Motor neuron (in vitro differentiated cells): ENCODE measurements around the gene LAMB4. TPM values are rescaled to one million over a fixed set of nuclear protein-coding genes. Genes with fewer than 3 reads are reported as not detected.

Experiments
- ATAC-seq, 8 experiments: fragments of 200-7000 bp; cut with Tn5 transposase; replicated peaks in 6 of 8; 2 replicates each; pipeline ENCODE4 v1.8.0; 2021; ENCODE audit warnings: mild to moderate bottlenecking in 8 of 8, moderate library complexity in 8 of 8
- H3K27ac ChIP-seq, 2 donors: fragments of 250-450 bp; sonication (Bioruptor Pico); 2 replicates each; pipeline ENCODE4 v1.9.0; 2021; ENCODE audit warnings: antibody characterized with exemption in 2 of 2, mild to moderate bottlenecking in 2 of 2, moderate library complexity in 1 of 2
- H3K4me1 ChIP-seq, 2 donors: fragments of 250-450 bp; sonication (Bioruptor Pico); replicated peaks in 1 of 2; 2 replicates each; pipeline ENCODE4 v1.6.1; 2021; ENCODE audit warnings: antibody characterized with exemption in 2 of 2, mild to moderate bottlenecking in 2 of 2, moderate library complexity in 1 of 2
- H3K4me3 ChIP-seq, 5 donors: fragments of 250-450 bp; sonication (Bioruptor Pico); 2 replicates each; pipeline ENCODE4 v1.9.0; 2021; ENCODE audit warnings: antibody characterized with exemption in 5 of 5, mild to moderate bottlenecking in 5 of 5, moderate library complexity in 4 of 5
- WGBS, 10 experiments: fragments of 450-650 bp; shearing (Covaris generic); methylation state at CpG; one replicate each; pipeline ENCODE4 v1.0.0; 2022; 5-methylcytosine and 5-hydroxymethylcytosine counted together
- in situ Hi-C, 9 experiments: fragments of 400-800 bp; cut with MboI; loops; one replicate each; pipeline ENCODE4 v1.15.0; 2021; ENCODE audit warnings: low sequenced_read_pairs in 9 of 9, low pct_unique_long_range_greater_than_20kb in 2 of 9; ENCODE audit not compliant: unreplicated experiment in 9 of 9
- total RNA-seq, 8 experiments: library from RNA; unstranded; fragments of 300-600 nt; gene quantifications; 2 replicates each; pipeline versions ENCODE4 v1.2.3 to v1.2.4, GENCODE V29; 2022

LAMB4 gene
- total RNA-seq, 8 experiments from 2014 or later, result 0.07 to 1.2 (median 0.56) TPM

DNA sequence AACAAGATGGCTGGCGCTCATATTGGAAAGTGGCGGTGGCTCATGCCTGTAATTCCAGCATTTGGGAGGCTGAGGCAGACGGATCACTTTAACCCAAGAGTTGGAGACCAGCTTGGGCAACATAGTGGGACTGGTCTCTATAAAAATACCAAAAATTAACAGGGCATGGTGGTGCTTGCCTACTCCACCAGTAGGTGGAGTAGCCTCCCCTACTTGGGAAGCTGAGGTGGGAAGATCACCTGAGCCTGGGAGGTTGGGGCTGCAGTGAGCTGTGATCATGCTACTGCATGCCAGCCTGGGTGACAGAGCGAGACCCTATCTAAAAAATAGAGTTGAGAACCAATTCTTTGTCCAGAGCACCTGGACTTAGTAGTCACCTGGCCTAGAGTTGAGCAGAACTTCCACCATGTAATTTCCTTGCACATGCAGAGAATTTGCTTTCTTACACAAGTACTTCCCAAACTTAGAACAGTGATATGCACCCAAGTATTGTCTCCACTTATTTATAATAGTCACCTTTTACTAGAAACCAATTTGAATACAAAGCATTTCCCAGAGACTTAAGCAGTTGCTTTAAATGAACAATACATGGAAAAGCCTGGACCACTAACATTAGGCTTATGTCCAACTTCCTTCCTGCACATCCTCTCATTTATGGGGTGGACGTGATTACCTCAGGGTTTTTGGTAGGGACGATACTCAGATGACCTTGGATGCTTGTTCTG is 15.9 kb downstream of the LAMB4 start:
- WGBS, 10 experiments, result 20 to 100% (median 90%) methylated on average over 1 to 6 of the region's 6 CpGs; no CpG with 5 or more reads in 2 of the 10 experiments
- H3K4me3 ChIP-seq, result no peak overlapping the region
- peak in 3 of 8 experiments; percentile 53 to 82 (median 60) for ATAC-seq
- no peaks in the 10 kb centered on the region for H3K4me1 ChIP-seq
- in situ Hi-C loops, result no loop called here
- H3K27ac ChIP-seq, result no peak overlapping the region

DNA sequence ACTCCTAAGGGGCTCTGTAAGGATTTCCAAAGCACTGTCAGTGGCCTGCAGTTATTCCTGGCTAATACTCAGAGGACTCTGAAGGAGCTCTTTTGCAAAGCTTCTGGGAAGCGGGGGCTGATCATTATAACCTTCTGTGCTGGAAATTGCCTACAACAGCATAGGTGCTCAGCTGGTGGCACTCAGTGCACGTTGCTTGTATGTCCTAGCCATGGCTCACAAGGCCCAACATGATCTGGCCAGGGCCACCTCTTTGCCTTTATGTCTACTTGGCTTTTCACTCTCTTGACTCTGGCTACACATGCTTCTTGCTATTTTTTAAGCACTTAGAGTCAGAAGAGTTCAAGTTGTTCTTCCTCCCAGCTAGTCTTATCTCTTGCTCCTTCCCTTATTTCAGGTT is 17.5 kb downstream of the LAMB4 start:
- in situ Hi-C loops, result no loop called here
- Histone ChIP-seq H3K4me1 (no peaks in the 10 kb centered on the region), H3K4me3 (no peak overlapping the region), H3K27ac (no peak overlapping the region)
- ATAC-seq, result no peak
- 60 to 100% (median 79%) methylated on average over 1 to 2 of the region's 2 CpGs; no CpG with 5 or more reads in 4 of the 10 experiments for WGBS, 10 experiments

DNA sequence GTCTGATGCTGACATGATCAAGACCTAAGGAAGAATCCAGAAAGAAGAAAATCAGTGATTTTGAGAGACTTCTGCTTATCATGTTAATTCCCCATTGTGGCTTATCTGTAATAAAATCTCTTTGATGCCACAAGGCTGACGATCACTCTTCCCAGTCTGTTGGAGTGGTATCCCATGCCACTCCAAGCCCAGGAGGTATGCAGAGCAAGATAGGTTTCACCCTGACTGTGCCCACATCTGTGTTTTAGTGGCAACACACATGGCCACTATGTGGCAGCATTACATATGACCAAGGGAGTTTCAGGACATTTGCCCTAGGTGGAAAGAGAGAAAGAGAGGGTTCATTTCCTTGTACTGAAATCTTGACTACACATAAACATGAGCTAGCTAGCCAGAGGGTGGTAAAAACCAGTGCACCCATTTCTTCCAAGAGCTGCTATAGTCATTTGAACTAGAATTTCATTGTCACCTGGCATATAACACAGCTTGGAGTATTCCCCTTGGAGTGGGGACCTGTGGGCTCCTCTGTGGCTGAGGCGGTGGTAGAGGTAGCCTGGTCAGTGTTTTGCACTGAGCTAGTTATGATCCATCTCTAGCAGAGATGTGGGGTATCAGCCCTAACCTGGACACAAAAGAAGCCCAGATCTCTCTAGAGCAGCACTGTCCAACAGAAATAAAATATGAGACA is 20.8 kb downstream of the LAMB4 start:
- WGBS, 10 experiments, result 33 to 100% (median 60%) methylated on average over 1 to 2 of the region's 2 CpGs; no CpG with 5 or more reads in 1 of the 10 experiments
- Histone ChIP-seq H3K27ac (no peak overlapping the region), H3K4me3 (no peak overlapping the region), H3K4me1 (no peaks in the 10 kb centered on the region)
- ATAC-seq, result peak in 5 of 8 experiments; percentile 36 to 61 (median 49)
- in situ Hi-C loops, result no loop called here

GRCh38 chr7:108108131-108108530 is 22.0 kb downstream of the LAMB4 start:
- Histone ChIP-seq H3K4me3 (no peak overlapping the region), H3K4me1 (no peaks in the 10 kb centered on the region), H3K27ac (no peak overlapping the region)
- in situ Hi-C loops, result no loop called here
- ATAC-seq, result no peak

GRCh38 chr7:108104324-108104723 is 25.8 kb downstream of the LAMB4 start:
- in situ Hi-C loops, result no loop called here
- Histone ChIP-seq H3K4me1 (no peaks in the 10 kb centered on the region), H3K4me3 (no peak overlapping the region), H3K27ac (no peak overlapping the region)
- no peak for ATAC-seq
- WGBS, 10 experiments, result 20 to 100% (median 85%) methylated on average over 1 to 7 of the region's 7 CpGs

DNA sequence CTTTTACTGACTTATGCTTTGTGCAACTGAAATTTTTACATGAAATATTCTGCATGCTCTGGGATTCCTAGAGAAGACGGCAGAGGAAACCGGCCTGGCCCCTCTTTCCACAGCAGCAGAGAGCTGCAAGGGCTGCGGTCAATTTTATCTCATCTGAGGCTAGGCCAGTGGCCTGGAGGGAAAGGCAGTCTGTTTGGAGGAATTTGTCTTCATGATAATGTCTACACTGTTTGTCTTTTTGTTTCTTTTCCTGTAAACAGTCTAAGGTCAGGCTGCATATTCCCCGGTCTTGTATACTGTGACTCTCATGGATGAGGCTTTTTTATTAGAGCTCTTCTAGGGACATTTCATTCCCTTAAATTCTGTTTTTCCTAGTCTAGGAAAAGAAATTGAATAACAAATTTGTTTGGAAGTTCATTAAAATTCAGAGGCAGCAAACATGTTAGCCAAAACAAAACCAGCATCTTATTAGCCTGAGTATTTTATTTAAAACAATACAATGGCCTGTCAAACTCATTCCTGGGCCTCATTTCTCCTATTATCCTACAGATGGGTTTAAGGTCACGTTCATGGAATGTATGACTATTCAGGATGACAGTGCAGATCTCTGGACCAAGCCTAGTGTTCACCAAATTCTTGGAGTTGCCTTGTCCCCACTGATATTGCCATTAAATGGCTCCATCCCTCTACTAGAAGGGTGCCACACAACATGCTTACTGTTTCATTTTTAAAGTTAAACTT is 26.4 kb downstream of the LAMB4 start:
- in situ Hi-C loops, result no loop called here
- 29 to 100% (median 81%) methylated on average over 3 to 5 of the region's 5 CpGs; no CpG with 5 or more reads in 1 of the 10 experiments for WGBS, 10 experiments
- no peak overlapping the region for H3K4me3 ChIP-seq
- H3K4me1 ChIP-seq, result no peaks in the 10 kb centered on the region
- H3K27ac ChIP-seq, result no peak overlapping the region
- ATAC-seq, result peak in 3 of 8 experiments; percentile 20 to 52 (median 21)

GRCh38 chr7:108102671-108103312 is 27.4 kb downstream of the LAMB4 start:
- in situ Hi-C loops, result no loop called here
- Histone ChIP-seq H3K4me1 (no peaks in the 10 kb centered on the region), H3K4me3 (no peak overlapping the region), H3K27ac (no peak overlapping the region)
- WGBS, 10 experiments, result 80 to 98% (median 89%) methylated on average over 1 to 8 of the region's 20 CpGs
- ATAC-seq, result no peak

GRCh38 chr7:108101759-108102158 is 28.4 kb downstream of the LAMB4 start:
- Histone ChIP-seq H3K4me3 (no peak overlapping the region), H3K27ac (no peak overlapping the region), H3K4me1 (no peaks in the 10 kb centered on the region)
- WGBS, 10 experiments, result 63 to 100% (median 89%) methylated on average over 1 to 3 of the region's 3 CpGs; no CpG with 5 or more reads in 1 of the 10 experiments
- in situ Hi-C loops, result no loop called here
- ATAC-seq, result no peak

DNA sequence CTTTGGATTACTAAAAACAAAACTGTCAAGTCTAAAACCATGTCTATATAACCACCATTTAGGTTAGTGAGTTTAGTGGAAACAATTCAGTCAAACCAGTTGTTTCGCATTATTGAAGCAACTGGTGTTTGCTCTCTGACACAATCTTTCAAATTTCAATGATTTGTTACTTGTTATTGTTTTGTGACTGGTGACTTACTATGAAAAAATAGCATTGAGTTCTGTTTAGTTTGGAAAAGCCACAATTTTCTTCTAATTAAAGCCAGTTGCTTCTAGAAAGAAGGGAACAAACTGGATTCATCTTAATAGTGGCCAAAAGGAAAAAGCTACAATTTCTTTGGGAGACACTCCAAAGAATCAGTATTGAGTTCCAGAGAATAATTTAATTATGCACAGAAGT is 30.4 kb downstream of the LAMB4 start:
- WGBS, 10 experiments, result 0 to 100% (median 96%) methylated on average over 1 of the region's 1 CpG; no CpG with 5 or more reads in 2 of the 10 experiments
- in situ Hi-C loops, result no loop called here
- ATAC-seq, result no peak

GRCh38 chr7:108097703-108098102 is 32.5 kb downstream of the LAMB4 start:
- Histone ChIP-seq H3K4me1 (peaks cover 22 to 23% of the 10 kb centered on the region in 2 donors), H3K27ac (no peak overlapping the region), H3K4me3 (no peak overlapping the region)
- in situ Hi-C loops, result no loop called here
- ATAC-seq, result no peak
- 82 to 100% (median 95%) methylated on average over 3 to 7 of the region's 7 CpGs; no CpG with 5 or more reads in 3 of the 10 experiments for WGBS, 10 experiments

More for the DNA sequence above, 30.4 kb downstream of the LAMB4 start:
- Histone ChIP-seq H3K27ac (no peak overlapping the region), H3K4me3 (no peak overlapping the region), H3K4me1 (peaks cover 14 to 16% of the 10 kb centered on the region in 2 donors)

- H3K4me3 ChIP-seq, result no peak overlapping the region
- WGBS, 10 experiments, result 62 to 100% (median 93%) methylated on average over 1 to 4 of the region's 4 CpGs
- in situ Hi-C loops, result no loop called here
- ATAC-seq, result no peak
- H3K27ac ChIP-seq, result no peak overlapping the region
- H3K4me1 ChIP-seq, result peaks cover 22 to 23% of the 10 kb centered on the region in 2 donors
Measured at GRCh38 chr7:108096996-108097395, 33.2 kb downstream of the LAMB4 start.

- peaks cover 22 to 23% of the 10 kb centered on the region in 2 donors for H3K4me1 ChIP-seq
- peak; percentile 69 to 98 (median 94) for ATAC-seq
- WGBS, 10 experiments, result 4 to 45% (median 21%) methylated on average over 2 to 7 of the region's 7 CpGs; no CpG with 5 or more reads in 3 of the 10 experiments
- H3K4me3 ChIP-seq, result no peak overlapping the region
- in situ Hi-C loops, result no loop called here
- peak overlapping the region; percentile 4 to 33 for H3K27ac ChIP-seq
Measured at GRCh38 chr7:108094933-108095710, 35.0 kb downstream of the LAMB4 start.
